SU-DHL-6 (cell line): Measurements from ENCODE around the gene SDC1.
"Not testable (repeated sequence)": the region's sequence is repeated elsewhere in the genome, so short reads cannot be mapped to it uniquely, and the experiment has no call there.

Experiments
- H2AFZ ChIP-seq: fragments of 200-600 bp; sonication (generic); 2 replicates; pipeline ENCODE4 v1.6.1; 2014; ENCODE audit warnings: low read depth, mild to moderate bottlenecking, moderate library complexity, mixed read lengths, antibody characterized with exemption, low read length; ENCODE audit not compliant: severe bottlenecking
- H3F3A ChIP-seq: fragments of 200-600 bp; shearing (Covaris generic); 2 replicates; pipeline ENCODE4 v1.6.0; 2016; ENCODE audit warnings: antibody characterized with exemption, mild to moderate bottlenecking; ENCODE audit not compliant: insufficient read depth
- H3K27ac ChIP-seq: fragments of 200-600 bp; sonication (generic); 2 replicates; pipeline ENCODE4 v1.5.1; 2016; ENCODE audit warnings: low read depth, mild to moderate bottlenecking, low read length, moderate library complexity, mixed read lengths
- H3K27me3 ChIP-seq: fragments of 200-600 bp; sonication (generic), shearing (Covaris generic); 2 replicates; pipeline ENCODE4 v1.6.0; 2014; ENCODE audit warnings: mild to moderate bottlenecking, low read length
- H3K36me3 ChIP-seq: fragments of 200-600 bp; sonication (generic); 2 replicates; pipeline ENCODE4 v1.6.1; 2014; ENCODE audit warnings: mild to moderate bottlenecking, low read length, mixed read lengths
- H3K4me2 ChIP-seq: fragments of 300-600, 200-600 bp; shearing (Covaris generic), sonication (generic); 2 replicates; pipeline ENCODE4 v1.6.0; 2014; ENCODE audit warnings: low read length, low read depth, mild to moderate bottlenecking; ENCODE audit not compliant: poor library complexity, severe bottlenecking
- H3K4me3 ChIP-seq: fragments of 200-600 bp; sonication (generic); 2 replicates; pipeline ENCODE4 v1.5.1; 2014; ENCODE audit warnings: antibody characterized with exemption, low read length, mild to moderate bottlenecking, mixed read lengths; ENCODE audit not compliant: insufficient read depth, poor library complexity, severe bottlenecking
- H3K79me2 ChIP-seq: fragments of 200-600 bp; sonication (generic); 2 replicates; pipeline ENCODE4 v1.6.1; 2014; ENCODE audit warnings: mild to moderate bottlenecking, low read length, moderate library complexity; ENCODE audit not compliant: insufficient read depth
- H3K9ac ChIP-seq: fragments of 200-600 bp; sonication (generic); 2 replicates; pipeline ENCODE4 v1.7.0; 2014; ENCODE audit warnings: mild to moderate bottlenecking, low read length
- H3K9me2 ChIP-seq: fragments of 200-600 bp; sonication (generic); replicated peaks from 2 replicates; pipeline ENCODE4 v1.6.1; 2014; ENCODE audit warnings: low read length; ENCODE audit not compliant: insufficient read depth
- H3K9me3 ChIP-seq: fragments of 200-600 bp; sonication (generic); 2 replicates; pipeline ENCODE4 v1.6.1; 2014; ENCODE audit warnings: low read length, mixed read lengths; ENCODE audit not compliant: insufficient read depth
- H4K20me1 ChIP-seq: fragments of 200-600 bp; sonication (generic); 2 replicates; pipeline ENCODE4 v1.6.1; 2014; ENCODE audit warnings: low read depth, mild to moderate bottlenecking, antibody characterized with exemption, low read length, moderate library complexity, mixed read lengths
- CTCF ChIP-seq: fragments of 200-600 bp; sonication (generic); IDR thresholded peaks from one replicate; pipeline ENCODE4 v1.5.1; 2017; ENCODE audit warnings: antibody characterized with exemption, mild to moderate bottlenecking, low read length, moderate library complexity; ENCODE audit not compliant: insufficient read depth, poor library complexity, severe bottlenecking
- EZH2phosphoT487 ChIP-seq: fragments of 200-600 bp; sonication (generic), shearing (Covaris generic); conservative IDR thresholded peaks from 2 replicates; pipeline ENCODE4 v1.6.1; 2018; ENCODE audit warnings: mild to moderate bottlenecking, antibody characterized with exemption, low read length, moderate library complexity, mixed read lengths

Gene SDC1

GRCh38 chr2:20249170-20249569 lies 24.2 kb upstream of the SDC1 start:
- no peaks in the 10 kb centered on the region for H3K9me3 ChIP-seq
- no peak for TF ChIP-seq EZH2phosphoT487
- no peak for TF ChIP-seq CTCF
- no peak overlapping the region for H3K4me3 ChIP-seq
- no peaks in the 10 kb centered on the region for H3K9me2 ChIP-seq
- no peak overlapping the region for H3K27ac ChIP-seq
- no peaks in the 10 kb centered on the region for H3K79me2 ChIP-seq
- H4K20me1 ChIP-seq: peaks cover 3% of the 10 kb centered on the region; the same call in 1 of the 2 replicates
- no peak overlapping the region for H3K9ac ChIP-seq
- H3F3A ChIP-seq: peaks cover 33% of the 10 kb centered on the region
- H2AFZ ChIP-seq: no peak overlapping the region
- H3K36me3 ChIP-seq: peaks cover 62% of the 10 kb centered on the region
- H3K27me3 ChIP-seq: no peaks in the 10 kb centered on the region
- H3K4me2 ChIP-seq: no peak overlapping the region

- H3K27me3 ChIP-seq: no peaks in the 10 kb centered on the region
- H3K9ac ChIP-seq: no peak overlapping the region
- H3K79me2 ChIP-seq: no peaks in the 10 kb centered on the region
- no peaks in the 10 kb centered on the region for H3K9me2 ChIP-seq
- peaks cover 3% of the 10 kb centered on the region; the same call in 1 of the 2 replicates for H4K20me1 ChIP-seq
- TF ChIP-seq CTCF: no peak
- no peak for TF ChIP-seq EZH2phosphoT487
- H3K36me3 ChIP-seq: peaks cover 42% of the 10 kb centered on the region
- no peak overlapping the region for H3K4me2 ChIP-seq
- H2AFZ ChIP-seq: no peak overlapping the region
- H3K4me3 ChIP-seq: no peak overlapping the region
- H3K9me3 ChIP-seq: no peaks in the 10 kb centered on the region
- H3F3A ChIP-seq: peaks cover 35% of the 10 kb centered on the region
- no peak overlapping the region for H3K27ac ChIP-seq
These were observed 22.2 kb upstream of the SDC1 start for GRCh38 chr2:20247084-20247483.

DNA sequence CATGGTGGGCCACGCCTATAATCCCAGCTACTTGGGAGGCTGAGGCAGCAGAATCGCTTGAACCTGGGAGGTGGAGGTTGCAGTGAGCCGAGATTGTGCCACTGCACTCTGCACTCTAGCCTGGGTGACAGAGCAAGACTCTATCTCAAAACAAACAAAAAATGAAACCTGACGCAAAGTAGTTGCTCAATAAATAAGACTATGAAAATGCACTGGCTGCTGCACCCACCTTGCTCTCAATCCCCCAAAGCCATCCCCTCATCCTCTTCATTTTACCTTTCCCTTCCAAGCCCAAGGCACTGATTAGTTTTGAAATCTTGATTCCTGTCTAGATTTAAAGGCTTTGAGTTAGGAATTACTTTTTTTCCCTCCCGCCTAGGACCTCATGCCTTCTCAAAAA lies 18.7 kb upstream of the SDC1 start:
- peaks cover 18% of the 10 kb centered on the region; the same call in 1 of the 2 replicates for H3F3A ChIP-seq

DNA sequence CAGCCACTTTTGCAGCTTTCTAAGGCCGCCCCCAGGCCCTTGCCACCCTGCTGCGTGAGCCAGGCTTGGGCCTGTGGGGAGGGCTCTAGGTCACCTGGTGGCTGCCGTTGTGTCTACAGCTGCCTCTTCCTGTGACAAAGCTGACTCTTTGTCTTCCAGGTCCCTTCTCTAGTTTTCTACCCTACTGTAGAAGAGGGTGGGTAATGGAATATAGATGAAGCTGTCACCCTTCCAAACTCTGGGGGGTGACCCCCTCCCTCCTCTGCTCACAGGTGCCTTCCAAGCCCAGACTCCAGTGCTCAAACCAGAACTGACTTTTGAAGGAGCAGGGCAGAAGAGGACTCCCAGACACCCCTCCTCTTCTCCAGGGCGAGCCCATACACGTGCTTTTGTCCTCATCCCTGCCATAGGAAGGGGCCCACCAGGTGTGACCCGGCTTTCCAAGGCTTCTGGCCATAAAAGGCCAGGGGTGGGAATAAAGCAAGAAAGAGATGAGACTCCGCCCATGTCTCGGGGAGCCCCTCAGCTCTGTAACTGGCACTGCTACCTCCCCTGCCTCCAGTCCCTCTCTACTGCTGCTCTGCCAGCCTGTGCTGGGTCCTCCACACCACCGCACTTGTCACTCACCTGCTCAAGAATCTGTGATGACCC lies 17.9 kb upstream of the SDC1 start:
- no peak overlapping the region for H3K27ac ChIP-seq

More for the DNA sequence above, 18.7 kb upstream of the SDC1 start:
- H3K4me3 ChIP-seq, H3K4me2 ChIP-seq, H3K27ac ChIP-seq, H3K9ac ChIP-seq, H2AFZ ChIP-seq, H3K27me3 ChIP-seq, H3K79me2 ChIP-seq, H4K20me1 ChIP-seq, H3K9me3 ChIP-seq, H3K9me2 ChIP-seq: not testable (repeated sequence)
- peaks cover 10% of the 10 kb centered on the region; the same call in 1 of the 2 replicates for H3K36me3 ChIP-seq

More for the DNA sequence above, 17.9 kb upstream of the SDC1 start:
- H3K36me3 ChIP-seq: peaks cover 5% of the 10 kb centered on the region; the same call in 1 of the 2 replicates
- H3F3A ChIP-seq: peaks cover 18% of the 10 kb centered on the region; the same call in 1 of the 2 replicates
- no peak overlapping the region for H2AFZ ChIP-seq
- no peaks in the 10 kb centered on the region for H3K9me2 ChIP-seq
- H3K4me3 ChIP-seq: no peak overlapping the region
- no peaks in the 10 kb centered on the region for H3K79me2 ChIP-seq
- H3K27me3 ChIP-seq: no peaks in the 10 kb centered on the region
- TF ChIP-seq EZH2phosphoT487 (no peak), CTCF (no peak)
- H4K20me1 ChIP-seq: no peaks in the 10 kb centered on the region
- H3K4me2 ChIP-seq: no peak overlapping the region
- H3K9me3 ChIP-seq: no peaks in the 10 kb centered on the region
- no peak overlapping the region for H3K9ac ChIP-seq
